A549 treated with AZD2906 at 1 μM for 4 hours (cell line): Measurements from ENCODE around the gene ZNF84. TPM values are rescaled to one million over a fixed set of nuclear protein-coding genes. Genes with fewer than 3 reads are reported as not detected.

ENCODE experiments used
- total RNA-seq: library from RNA; stranded (reverse); fragments of 200-300 nt; extraction: Qiagen RNA extraction; gene quantifications from 5 replicates; pipeline ENCODE4 v1.2.3, GENCODE V29; 2022

ZNF84 gene
- total RNA-seq: 10.3 to 14.1 TPM (median 11.7 TPM) in 5 replicates

DNA sequence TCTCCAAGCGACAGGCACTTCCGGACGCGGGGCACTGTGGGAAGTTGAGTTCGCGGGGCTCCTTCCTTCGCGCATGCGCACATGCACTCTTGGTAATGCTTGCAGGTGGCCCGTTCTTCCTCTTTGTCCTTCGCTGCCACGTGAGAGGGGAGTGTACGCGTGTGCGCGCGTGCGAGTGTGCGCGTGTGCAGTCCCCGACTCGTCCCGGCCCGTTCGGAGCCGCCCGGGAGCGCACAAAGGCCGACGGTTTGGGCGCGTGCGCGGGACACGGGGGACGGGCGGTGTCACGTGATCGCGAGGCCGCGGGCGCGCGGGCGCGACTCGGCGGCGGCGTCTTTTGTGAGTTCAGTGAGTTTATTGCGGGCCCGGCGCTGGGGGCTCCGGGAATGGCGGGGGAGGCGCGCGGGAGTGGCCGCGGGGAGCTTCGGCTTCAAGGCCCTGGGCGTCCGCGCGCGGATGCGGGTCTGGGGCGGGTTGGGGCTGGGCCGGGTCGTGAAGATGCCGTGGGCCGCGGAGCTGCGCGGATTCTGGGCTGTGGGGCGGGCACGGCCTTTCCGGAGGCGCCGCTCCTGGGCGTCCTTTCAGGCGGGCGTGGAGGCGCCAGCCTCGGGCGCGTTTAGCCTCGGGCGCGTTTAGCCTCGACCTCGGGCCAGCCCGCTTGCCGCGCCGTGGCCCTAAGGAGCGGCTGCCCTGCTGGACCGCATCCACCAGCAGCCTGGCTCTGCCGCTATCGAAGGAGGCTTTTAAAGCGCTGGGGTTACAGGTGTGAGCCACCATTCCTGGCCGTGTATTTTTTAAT is at the start of gene ZNF84:
TSS of gene ZNF84 (plus strand) at position 303 of the 799 bp plus-strand sequence. CDS start 3,959 bp downstream, outside the sequence.

DNA sequence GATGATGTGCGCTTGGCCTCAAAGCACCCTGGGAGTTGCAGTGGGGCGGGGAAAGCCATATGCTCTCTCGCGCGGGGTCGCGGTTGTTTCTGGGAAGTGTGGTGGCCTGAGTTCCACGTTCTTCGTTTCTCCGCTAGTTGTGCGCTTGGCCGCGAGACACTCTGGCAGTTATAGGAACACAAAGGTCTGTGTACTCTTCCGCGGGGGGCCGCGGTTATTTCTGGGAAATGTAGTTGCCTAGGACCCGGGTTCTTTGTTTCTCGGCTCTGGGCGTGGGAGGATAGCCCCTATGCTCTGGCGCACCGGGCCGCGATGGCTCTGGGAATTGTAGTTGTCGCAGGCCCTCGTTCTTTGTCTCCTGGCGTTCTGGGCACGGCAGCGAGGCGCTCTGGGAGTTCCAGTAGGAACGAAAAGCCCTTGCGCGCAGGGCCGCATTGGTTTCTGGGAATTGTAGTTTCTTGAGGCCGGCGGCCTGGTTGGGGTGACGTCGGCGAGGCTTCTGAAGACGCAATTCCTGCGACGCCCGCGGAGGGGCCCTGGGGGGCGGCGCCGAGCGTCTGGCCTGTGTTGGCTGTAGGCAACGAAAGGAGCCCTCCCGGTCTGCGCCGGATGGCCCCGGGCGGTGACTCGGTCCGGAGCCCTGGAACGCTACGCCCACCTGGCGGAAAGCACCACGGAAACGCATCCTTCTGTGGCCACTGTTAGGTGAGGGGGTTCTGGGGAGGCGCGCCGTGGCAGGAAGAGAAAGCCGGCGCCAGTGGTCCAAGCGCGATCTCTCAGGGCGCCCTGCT is 43.3 kb downstream of the ZNF84 start, which contains the start of gene ZNF140:
TSS of gene ZNF140 (plus strand) at position 556 of the 791 bp plus-strand sequence. CDS start 398 bp downstream, outside the sequence.

Other genes starting within 250 kb of the ZNF84 start
- 18.4 to 24.1 TPM (median 21.1 TPM) in 5 replicates for gene GOLGA3, start 208.6 kb upstream of the ZNF84 start, total RNA-seq
- gene CHFR, start 149.9 kb upstream of the ZNF84 start, total RNA-seq: 19.2 to 22.5 TPM (median 21.1 TPM) in 5 replicates
- gene ZNF605, start 81.2 kb upstream of the ZNF84 start, total RNA-seq: 2.0 to 3.7 TPM (median 3.2 TPM) in 5 replicates
- 6.8 to 10.5 TPM (median 8.1 TPM) in 5 replicates for gene ZNF26, start 51.1 kb upstream of the ZNF84 start, total RNA-seq
- 7.8 to 12.0 TPM (median 8.6 TPM) in 5 replicates for gene ZNF140, start 43.4 kb downstream of the ZNF84 start, total RNA-seq
- 0.23 to 0.35 TPM (median 0.32 TPM) in 5 replicates for gene ZNF891, start 92.8 kb downstream of the ZNF84 start, total RNA-seq
- gene ZNF10, start 93.1 kb downstream of the ZNF84 start, total RNA-seq: 0.94 to 1.6 TPM (median 1.2 TPM) in 5 replicates
- 9.2 to 16.0 TPM (median 9.7 TPM) in 5 replicates for gene ZNF268, start 144.0 kb downstream of the ZNF84 start, total RNA-seq
- not detected in 5 replicates for gene ANHX, start 198.4 kb downstream of the ZNF84 start, total RNA-seq